ENCODE results near the gene SORCS2. TPM values are rescaled to one million over a fixed set of nuclear protein-coding genes. Genes with fewer than 3 reads are reported as not detected.

The SORCS2 gene
- total RNA-seq, 4 donors from 2014 or later: 2.0 to 7.4 (median 3.6) TPM

GRCh38 chr4:7742807-7743280 lies 550.5 kb downstream of the SORCS2 start:
- 69 to 80% methylated on average over 2 to 4 of the region's 8 CpGs for WGBS, 2 donors (ENCODE audit: low coverage in 1 of 2)
- Histone ChIP-seq H3K4me1 (peaks cover 0 to 8% (median 0%) of the 10 kb centered on the region in 3 donors), H3K27ac (no peak overlapping the region), H3K36me3 (peaks cover 0 to 34% of the 10 kb centered on the region in 2 donors), H3K4me3 (no peak overlapping the region), H3K27me3 (no peaks in the 10 kb centered on the region), H3K9me3 (peaks cover 0 to 3% (median 0%) of the 10 kb centered on the region in 3 donors)
- ATAC-seq: no peak
- TF ChIP-seq EP300 (IDR thresholded peaks at IDR 0.05): no peak
- no peak for TF ChIP-seq POLR2AphosphoS5 (IDR thresholded peaks at IDR 0.05)
- no peak for TF ChIP-seq POLR2A (IDR thresholded peaks at IDR 0.05)
- TF ChIP-seq CTCF (IDR thresholded peaks at IDR 0.05): no peak

- 70 to 79% methylated on average over 2 to 7 of the region's 16 CpGs for WGBS, 2 donors (ENCODE audit: low coverage in 1 of 2)
These were observed 551.9 kb downstream of the SORCS2 start for GRCh38 chr4:7744142-7744804.

GRCh38 chr4:7745301-7745885 lies 553.1 kb downstream of the SORCS2 start:
- no peaks in the 10 kb centered on the region for H3K27me3 ChIP-seq
- TF ChIP-seq CTCF (IDR thresholded peaks at IDR 0.05) (no peak), POLR2AphosphoS5 (IDR thresholded peaks at IDR 0.05) (no peak), POLR2A (IDR thresholded peaks at IDR 0.05) (no peak), EP300 (IDR thresholded peaks at IDR 0.05) (no peak)
- H3K4me1 ChIP-seq: peaks cover 0 to 17% (median 0%) of the 10 kb centered on the region in 3 donors
- no peak overlapping the region for H3K27ac ChIP-seq
- peaks cover 0 to 9% of the 10 kb centered on the region in 2 donors for H3K36me3 ChIP-seq
- no peak for ATAC-seq
- 83% methylated on average over 5 of the region's 15 CpGs; no CpG with 5 or more reads in 1 of the 2 donors for WGBS, 2 donors (ENCODE audit: low coverage in 1 of 2)
- H3K9me3 ChIP-seq: no peaks in the 10 kb centered on the region
- no peak overlapping the region for H3K4me3 ChIP-seq

More at GRCh38 chr4:7744142-7744804, 551.9 kb downstream of the SORCS2 start:
- Histone ChIP-seq H3K4me3 (no peak overlapping the region), H3K36me3 (peaks cover 0 to 21% of the 10 kb centered on the region in 2 donors), H3K9me3 (no peaks in the 10 kb centered on the region), H3K4me1 (peaks cover 0 to 8% (median 0%) of the 10 kb centered on the region in 3 donors), H3K27ac (no peak overlapping the region), H3K27me3 (no peaks in the 10 kb centered on the region)
- ATAC-seq: peak; percentile 26
- TF ChIP-seq EP300 (IDR thresholded peaks at IDR 0.05): no peak
- TF ChIP-seq CTCF (IDR thresholded peaks at IDR 0.05): no peak
- no peak for TF ChIP-seq POLR2AphosphoS5 (IDR thresholded peaks at IDR 0.05)
- TF ChIP-seq POLR2A (IDR thresholded peaks at IDR 0.05): no peak

GRCh38 chr4:7746351-7747061 lies 554.2 kb downstream of the SORCS2 start:
- Histone ChIP-seq H3K4me1 (peaks cover 0 to 21% (median 0%) of the 10 kb centered on the region in 3 donors), H3K4me3 (no peak overlapping the region), H3K9me3 (no peaks in the 10 kb centered on the region), H3K27ac (no peak overlapping the region), H3K27me3 (no peaks in the 10 kb centered on the region), H3K36me3 (peaks cover 0 to 1% of the 10 kb centered on the region in 2 donors)
- no peak for ATAC-seq
- WGBS, 2 donors (ENCODE audit: low coverage in 1 of 2): 87% methylated on average over 7 of the region's 20 CpGs; no CpG with 5 or more reads in 1 of the 2 donors
- TF ChIP-seq POLR2A (IDR thresholded peaks at IDR 0.05) (no peak), EP300 (IDR thresholded peaks at IDR 0.05) (no peak), CTCF (IDR thresholded peaks at IDR 0.05) (no peak), POLR2AphosphoS5 (IDR thresholded peaks at IDR 0.05) (no peak)
